ENCODE results near the gene STMP1.
A peak's percentile ranks its signal among the peaks of the same experiment; 100 is the strongest.

GRCh38 chr7:135672560-135673359 is 10.4 kb downstream of the STMP1 start:
- peak; percentile 51 to 76 (median 55) for TF ChIP-seq CTCF (IDR thresholded peaks at IDR 0.05)
- TF ChIP-seq POLR2A (IDR thresholded peaks at IDR 0.05), result no peak
- TF ChIP-seq POLR2AphosphoS5 (IDR thresholded peaks at IDR 0.05; ENCODE audit: insufficient read depth in 1 of 2, low read depth in 1 of 2), result peak in 1 of 2 donors; percentile 67

Data from vagina (tissue), 2 donors.